Stimulated activated CD8-positive, alpha-beta memory T cell treated with anti-CD3 and anti-CD28 coated beads, Interleukin-12 subunit alpha, Interleukin-12 subunit beta, amount 100 ng/mL, for 24 hours (primary cell): ENCODE results near the gene CCDC146.
"Not testable (repeated sequence)": the region's sequence is repeated elsewhere in the genome, so short reads cannot be mapped to it uniquely, and the experiment has no call there.

Experiments
- DNase-seq: peaks from one replicate; pipeline ENCODE4 v3.0.0-alpha.2; 2020; ENCODE audit errors: extremely low read depth

CCDC146 gene, protein sequence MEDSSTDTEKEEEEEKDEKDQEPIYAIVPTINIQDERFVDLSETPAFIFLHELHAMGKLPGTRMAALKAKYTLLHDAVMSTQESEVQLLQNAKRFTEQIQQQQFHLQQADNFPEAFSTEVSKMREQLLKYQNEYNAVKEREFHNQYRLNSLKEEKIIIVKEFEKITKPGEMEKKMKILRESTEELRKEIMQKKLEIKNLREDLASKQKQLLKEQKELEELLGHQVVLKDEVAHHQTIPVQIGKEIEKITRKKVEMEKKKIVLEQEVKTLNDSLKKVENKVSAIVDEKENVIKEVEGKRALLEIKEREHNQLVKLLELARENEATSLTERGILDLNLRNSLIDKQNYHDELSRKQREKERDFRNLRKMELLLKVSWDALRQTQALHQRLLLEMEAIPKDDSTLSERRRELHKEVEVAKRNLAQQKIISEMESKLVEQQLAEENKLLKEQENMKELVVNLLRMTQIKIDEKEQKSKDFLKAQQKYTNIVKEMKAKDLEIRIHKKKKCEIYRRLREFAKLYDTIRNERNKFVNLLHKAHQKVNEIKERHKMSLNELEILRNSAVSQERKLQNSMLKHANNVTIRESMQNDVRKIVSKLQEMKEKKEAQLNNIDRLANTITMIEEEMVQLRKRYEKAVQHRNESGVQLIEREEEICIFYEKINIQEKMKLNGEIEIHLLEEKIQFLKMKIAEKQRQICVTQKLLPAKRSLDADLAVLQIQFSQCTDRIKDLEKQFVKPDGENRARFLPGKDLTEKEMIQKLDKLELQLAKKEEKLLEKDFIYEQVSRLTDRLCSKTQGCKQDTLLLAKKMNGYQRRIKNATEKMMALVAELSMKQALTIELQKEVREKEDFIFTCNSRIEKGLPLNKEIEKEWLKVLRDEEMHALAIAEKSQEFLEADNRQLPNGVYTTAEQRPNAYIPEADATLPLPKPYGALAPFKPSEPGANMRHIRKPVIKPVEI

DNA sequence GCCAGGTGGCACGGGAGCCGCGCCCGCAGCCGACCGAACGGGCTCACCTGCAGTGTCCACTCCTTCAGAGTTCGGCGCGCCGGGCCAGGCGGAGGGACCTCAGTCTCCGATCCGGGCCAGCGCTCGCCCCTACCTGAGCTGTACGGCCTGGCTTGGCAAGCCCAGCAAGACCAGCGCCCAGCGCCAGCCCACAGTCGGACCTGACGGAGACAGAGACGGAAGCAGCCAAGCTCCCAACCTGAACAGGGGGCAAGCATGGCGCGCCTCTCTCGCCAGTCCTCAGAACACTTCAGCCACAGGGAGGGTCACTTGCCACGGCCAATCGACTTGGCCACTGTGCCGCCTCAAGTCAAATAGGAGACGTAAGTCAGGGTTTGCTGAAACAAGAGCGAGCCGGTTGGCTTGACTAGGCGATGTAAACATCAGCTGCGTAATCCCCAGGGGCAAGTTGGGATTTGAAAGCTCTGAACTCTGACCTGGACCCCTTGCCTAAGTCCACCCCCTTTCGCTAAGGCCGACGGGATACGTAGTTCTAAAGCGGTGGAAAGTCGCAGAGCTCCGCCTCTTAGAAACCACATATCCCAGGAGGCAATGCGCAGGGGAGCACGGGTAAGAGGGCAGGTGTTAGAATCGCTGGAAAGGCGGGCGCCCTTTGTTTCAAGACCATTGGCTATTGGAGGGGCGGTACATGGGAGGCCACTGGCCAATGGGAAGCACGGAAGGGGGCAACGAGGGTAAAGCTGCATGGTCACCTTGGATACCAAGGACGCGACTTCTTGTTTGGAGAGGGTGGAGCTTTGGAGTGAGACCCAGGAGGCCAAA lies at the start of gene CCDC146:
Gene CCDC146 (plus strand): TSS at position 756 of the 822 bp plus-strand sequence. CDS start 45,054 bp downstream, outside the sequence.
- DNase-seq: peak; percentile 86

DNA sequence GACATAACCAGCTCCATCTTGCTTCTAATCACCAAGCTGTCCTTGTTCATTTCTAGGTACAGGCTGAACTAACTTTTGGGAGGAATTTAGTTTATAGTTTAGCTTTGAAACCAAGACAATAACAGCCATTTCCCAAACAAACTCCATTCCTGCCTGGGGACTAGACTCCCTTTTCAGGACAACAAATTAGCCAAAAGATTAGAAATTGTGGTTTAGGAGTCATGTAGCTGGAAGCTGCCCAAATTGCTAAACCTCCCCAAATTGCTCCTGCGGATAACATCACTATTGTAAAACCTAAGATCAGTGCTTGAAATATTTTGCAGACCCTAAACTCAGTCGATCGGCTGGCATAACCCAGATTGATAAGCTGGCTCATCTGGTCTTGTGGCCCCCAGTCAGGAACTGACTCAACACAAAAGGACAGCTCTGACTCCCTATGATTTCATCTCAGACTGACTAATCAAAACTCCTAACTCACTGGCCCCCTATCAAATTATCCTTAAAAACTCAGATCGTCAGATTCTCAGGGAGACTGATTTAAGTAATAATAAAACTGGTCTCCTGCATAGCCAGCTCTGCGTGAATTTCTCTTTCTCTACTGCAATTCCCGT lies 47.5 kb upstream of the CCDC146 start:
- not testable (repeated sequence) for DNase-seq

GRCh38 chr7:77077060-77077459 lies 45.4 kb upstream of the CCDC146 start:
- DNase-seq: not testable (repeated sequence)

DNA sequence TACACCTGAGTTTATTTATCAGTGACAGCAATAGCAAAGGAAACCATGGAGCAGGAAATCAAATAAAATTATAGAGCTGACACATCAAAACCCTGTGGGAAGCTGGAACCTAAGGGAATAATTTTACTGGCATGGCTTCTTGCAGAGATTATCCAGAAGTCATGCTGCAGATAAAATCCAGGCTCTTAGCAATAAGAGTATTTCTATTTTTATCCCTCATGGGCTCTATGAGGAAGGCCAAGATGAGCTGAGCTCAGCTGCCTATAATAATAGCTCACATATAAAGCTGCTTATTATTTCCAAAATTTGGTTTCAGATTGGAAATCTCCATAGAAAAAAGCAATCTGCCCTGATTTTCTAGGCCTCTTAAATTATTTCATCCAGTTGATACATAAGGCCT lies 43.3 kb upstream of the CCDC146 start:
- DNase-seq: not testable (repeated sequence)

GRCh38 chr7:77079624-77080023 lies 42.8 kb upstream of the CCDC146 start:
- DNase-seq: not testable (repeated sequence)

DNA sequence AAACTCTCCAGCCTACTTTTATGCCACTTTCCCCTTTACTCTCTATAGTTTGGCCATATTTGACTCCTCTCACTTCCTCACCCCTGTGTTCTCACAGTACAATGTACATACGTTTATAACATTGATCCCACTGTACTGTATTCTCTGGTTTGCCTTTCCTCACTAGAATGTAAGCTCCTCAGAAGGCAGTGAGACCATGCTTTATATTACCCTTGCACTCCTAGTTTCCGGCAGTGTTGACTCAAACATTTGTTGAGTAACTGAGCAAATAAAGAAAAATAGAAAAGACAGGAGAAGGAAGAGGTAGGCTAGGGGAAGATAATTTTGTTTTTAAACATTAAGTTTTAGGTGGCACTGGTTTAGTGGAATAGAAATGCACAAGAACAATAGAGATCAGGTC lies 42.2 kb upstream of the CCDC146 start:
- DNase-seq: not testable (repeated sequence)

DNA sequence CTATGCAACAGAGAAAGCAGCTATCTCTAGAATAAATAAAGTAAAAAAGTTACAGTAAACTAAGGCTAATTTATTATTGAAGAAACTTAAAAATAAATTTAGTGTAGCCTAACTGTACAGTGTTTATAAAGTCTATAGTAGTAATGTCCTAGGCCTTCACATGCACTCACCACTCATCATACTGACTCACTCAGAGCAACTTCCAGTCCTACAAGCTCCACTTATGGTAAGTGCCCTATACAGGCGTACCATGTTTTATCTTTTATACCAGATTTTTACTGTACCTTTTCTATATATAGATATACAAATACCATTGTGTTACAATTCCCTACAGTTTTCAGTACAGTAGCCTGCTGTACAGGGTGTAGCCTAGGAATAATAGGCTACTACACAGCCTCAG lies 40.2 kb upstream of the CCDC146 start:
- not testable (repeated sequence) for DNase-seq

- DNase-seq: not testable (repeated sequence)
Observed at GRCh38 chr7:77092301-77092700, 30.1 kb upstream of the CCDC146 start.

DNA sequence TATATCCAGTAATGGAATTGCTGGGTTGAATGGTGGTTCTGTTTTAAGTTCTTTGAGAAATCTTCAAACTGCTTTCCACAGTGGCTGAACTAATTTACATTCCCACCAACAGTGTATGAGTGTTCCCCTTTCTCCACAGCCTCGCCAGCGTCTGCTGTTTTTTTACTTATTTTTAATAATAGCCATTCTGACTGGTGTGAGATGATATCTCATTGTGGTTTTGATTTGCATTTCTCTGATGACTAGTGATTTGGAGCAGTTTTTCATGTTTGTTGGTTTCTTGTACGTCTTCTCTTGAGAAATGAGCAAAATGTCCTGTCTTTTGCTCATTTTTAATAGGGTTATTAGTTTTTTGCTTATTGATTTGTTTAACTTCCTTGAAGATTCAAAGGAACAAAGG lies 21.9 kb upstream of the CCDC146 start:
- not testable (repeated sequence) for DNase-seq

- not testable (repeated sequence) for DNase-seq
Observed at GRCh38 chr7:77101187-77101586, 21.2 kb upstream of the CCDC146 start.

DNA sequence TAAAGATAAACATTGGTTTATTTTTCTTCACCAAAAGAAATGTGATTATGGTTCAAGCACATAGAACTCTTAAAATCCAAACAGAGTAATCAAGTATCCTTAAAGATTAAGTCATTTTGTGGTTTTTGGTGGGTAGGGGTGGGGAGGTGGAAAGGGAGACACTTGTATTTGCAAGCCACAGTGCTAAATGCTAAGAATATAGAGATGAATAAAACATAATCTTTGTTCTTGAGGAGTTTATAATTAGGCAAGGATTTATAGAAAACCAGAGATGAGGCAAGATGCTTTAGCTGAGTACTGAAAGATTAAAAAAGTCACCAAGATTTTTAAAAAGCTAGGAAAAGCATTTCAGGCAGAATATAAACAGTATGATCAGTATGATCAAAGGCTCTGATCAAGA lies 19.7 kb upstream of the CCDC146 start:
- not testable (repeated sequence) for DNase-seq

DNA sequence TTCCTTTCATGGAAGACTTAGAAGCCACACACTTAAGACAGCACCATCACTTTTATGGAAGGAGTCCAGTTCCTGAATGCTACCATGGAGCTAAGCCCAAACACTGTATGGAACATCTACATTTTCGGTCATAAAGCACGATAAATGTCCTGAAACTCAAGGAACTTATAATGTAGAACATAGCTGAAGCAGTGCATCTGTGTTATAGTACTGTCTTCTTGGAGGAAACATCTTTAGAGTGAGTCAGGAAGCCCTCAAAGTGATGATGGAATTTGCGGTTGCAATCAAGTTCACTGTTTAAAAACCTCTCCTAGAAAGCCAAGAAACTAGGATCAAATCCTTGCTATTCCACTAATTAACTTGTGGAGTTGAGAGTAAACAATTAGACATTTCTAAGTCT lies 16.5 kb upstream of the CCDC146 start:
- not testable (repeated sequence) for DNase-seq

- not testable (repeated sequence) for DNase-seq
Observed at GRCh38 chr7:77107659-77108058, 14.8 kb upstream of the CCDC146 start.

GRCh38 chr7:77108362-77108761 lies 14.1 kb upstream of the CCDC146 start:
- DNase-seq: not testable (repeated sequence)

DNA sequence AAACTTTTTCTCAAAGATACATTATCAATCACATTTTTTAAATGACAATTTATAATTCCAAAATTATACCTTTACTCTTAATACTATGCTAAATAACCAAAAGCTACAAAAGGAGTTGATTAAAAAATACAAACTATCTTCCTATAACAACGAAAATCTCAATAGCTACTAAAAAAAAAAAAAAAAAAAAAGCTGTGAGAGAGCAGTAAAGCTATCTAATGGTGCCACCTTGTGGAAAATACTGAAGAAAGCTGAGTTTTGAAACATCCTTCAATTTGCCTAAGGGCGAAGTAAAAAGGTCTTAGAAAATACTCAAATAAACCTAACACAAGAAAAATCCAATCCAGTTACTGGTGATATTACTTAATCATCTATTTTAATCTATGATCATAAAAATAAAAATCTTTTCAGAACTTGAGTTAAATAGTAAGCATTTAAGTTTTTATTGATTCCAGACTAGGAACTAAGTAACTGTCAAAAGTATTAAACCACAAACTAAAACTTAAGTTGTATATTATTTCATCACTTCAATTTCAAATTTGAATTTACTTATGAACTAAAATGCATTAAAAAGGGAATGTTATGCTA lies 9.6 kb upstream of the CCDC146 start:
- DNase-seq: not testable (repeated sequence)

- DNase-seq: not testable (repeated sequence)
Observed at GRCh38 chr7:77125486-77125885, 3.1 kb downstream of the CCDC146 start.

DNA sequence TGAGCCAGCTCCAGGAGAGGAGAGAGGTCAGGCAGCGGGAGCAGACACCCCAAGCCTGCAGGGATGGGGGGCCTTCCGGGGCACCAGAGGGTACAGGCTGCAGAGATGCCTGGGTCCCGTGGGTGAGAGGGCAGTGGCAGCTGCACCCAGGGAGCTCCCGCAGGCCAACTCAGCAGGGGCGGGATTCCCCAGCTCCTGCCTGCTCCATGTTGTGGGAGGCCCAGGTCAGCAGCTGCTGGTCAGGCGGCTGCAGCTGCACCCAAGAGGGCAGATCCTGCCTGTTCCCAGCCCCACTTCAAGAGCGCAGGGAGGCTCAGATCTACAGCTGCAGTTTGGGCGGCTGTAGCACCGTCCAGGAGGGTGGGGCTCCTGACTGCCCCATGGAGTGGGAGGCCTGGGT lies 4.6 kb downstream of the CCDC146 start:
- not testable (repeated sequence) for DNase-seq

DNA sequence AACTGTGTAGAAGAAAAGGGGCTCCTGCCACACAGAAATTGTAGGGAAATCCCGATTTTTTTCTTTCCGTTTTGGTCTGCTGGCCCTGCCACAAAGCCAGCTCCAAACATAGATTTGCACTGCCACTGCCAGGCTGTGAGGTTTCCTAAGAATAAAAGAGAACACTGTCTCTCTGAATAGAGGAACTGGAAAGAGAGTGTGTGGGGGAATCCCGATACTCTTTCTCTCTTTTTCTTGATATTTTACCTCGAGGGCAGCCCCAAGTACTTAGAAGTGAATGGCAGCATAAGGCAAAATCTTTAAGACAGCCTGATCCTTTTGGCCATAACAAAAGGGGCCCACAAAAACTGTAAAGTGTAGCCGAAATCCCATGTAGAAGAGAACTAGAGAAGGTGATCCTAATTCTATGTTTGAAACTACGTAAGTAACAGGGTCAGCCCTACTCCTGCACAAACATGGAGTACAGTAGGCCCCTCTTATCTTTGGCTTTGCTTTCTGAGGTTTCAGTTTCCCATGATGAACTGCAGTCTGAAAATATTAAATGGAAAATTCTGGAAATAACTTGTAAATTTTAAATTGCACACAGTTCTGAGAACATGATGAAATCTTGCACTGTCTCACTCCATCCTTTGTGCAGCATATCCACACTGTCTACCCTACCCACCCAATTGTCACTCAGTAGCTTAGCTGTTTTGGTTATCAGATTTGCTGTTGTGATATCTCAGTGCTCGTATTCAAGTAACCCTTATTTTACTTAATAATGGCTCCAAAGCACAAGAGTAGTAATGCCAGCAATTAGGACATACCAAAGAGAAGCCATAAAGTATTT lies 6.4 kb downstream of the CCDC146 start:
- not testable (repeated sequence) for DNase-seq

DNA sequence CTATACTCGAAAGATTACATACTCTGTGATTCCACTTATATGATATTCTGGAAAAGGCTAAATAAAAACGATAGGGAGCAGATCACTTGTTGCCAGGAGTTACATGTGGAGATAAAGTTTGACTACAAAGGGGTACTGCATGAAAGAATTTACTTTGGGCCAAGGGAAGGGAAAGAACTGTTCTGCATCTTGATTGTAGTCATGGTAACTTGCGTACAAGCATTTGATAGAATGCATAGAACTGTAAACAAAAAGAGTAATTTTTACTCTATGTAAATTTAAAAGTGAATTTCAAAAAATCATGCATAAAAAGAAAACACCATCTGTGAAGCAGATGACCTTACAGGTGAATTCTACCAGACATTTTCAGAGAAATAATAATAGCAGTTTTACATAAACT lies 9.4 kb downstream of the CCDC146 start:
- DNase-seq: not testable (repeated sequence)

DNA sequence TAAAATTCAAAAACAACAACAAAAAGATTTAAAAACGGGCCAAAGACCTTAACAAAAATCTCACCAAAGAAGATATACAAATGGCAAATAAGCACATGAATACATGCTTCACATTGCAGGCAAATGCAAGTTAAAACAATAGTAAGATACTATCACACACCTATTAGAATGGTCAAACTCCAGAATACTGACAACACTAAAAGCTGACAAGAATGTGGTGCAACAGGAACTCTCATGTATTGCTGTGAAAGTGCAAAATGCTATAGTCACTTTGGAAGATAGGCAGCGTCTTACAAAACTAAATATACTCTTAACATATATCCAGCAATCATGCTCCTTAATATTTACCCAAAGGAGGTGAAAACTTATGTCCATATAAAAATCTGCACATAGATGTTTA lies 16.3 kb downstream of the CCDC146 start:
- not testable (repeated sequence) for DNase-seq
